Measurements from ENCODE around the gene WEE1. TPM values are rescaled to one million over a fixed set of nuclear protein-coding genes. Genes with fewer than 3 reads are reported as not detected.

WEE1 gene
- total RNA-seq, 1 experiment from 2014 or later: 54.9 TPM

- CTCF ChIA-PET: no interaction called here
- peak overlapping the region; percentile 51 for H3K27ac ChIP-seq (ENCODE audit: low read depth, low read length, poor library complexity, severe bottlenecking)
- H3K4me3 ChIP-seq (ENCODE audit: low read depth, low read length, poor library complexity, severe bottlenecking): peak overlapping the region; percentile 74
- H3K9me3 ChIP-seq (ENCODE audit: low read depth, low read length, poor library complexity, severe bottlenecking): no peaks in the 10 kb centered on the region
- DNase-seq (ENCODE audit: low spot score): no peak
- peaks cover 11% of the 10 kb centered on the region for H3K4me1 ChIP-seq (ENCODE audit: insufficient read depth, low read length, poor library complexity, severe bottlenecking)
- H3K27me3 ChIP-seq (replicated peaks; ENCODE audit: insufficient read depth, low read depth, low read length, poor library complexity): no peaks in the 10 kb centered on the region
- intact Hi-C loops (cut with micrococcal nuclease; ENCODE audit: unreplicated experiment): no loop called here
- no peak for TF ChIP-seq EZH2 (IDR thresholded peaks at IDR 0.05; ENCODE audit: borderline replicate concordance, low read depth, low read length, poor library complexity, severe bottlenecking)
- TF ChIP-seq, protein P1, sequence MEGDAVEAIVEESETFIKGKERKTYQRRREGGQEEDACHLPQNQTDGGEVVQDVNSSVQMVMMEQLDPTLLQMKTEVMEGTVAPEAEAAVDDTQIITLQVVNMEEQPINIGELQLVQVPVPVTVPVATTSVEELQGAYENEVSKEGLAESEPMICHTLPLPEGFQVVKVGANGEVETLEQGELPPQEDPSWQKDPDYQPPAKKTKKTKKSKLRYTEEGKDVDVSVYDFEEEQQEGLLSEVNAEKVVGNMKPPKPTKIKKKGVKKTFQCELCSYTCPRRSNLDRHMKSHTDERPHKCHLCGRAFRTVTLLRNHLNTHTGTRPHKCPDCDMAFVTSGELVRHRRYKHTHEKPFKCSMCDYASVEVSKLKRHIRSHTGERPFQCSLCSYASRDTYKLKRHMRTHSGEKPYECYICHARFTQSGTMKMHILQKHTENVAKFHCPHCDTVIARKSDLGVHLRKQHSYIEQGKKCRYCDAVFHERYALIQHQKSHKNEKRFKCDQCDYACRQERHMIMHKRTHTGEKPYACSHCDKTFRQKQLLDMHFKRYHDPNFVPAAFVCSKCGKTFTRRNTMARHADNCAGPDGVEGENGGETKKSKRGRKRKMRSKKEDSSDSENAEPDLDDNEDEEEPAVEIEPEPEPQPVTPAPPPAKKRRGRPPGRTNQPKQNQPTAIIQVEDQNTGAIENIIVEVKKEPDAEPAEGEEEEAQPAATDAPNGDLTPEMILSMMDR (conservative IDR thresholded peaks at IDR 0.05; ENCODE audit: low read depth, low read length): no peak
- BruUV-seq (replicated peaks): no TSS peak
- POLR2A ChIA-PET (ENCODE audit: low non-redundant PET): no interaction called here
- H3K36me3 ChIP-seq (ENCODE audit: insufficient read depth, low read length, poor library complexity, severe bottlenecking): peaks cover 64% of the 10 kb centered on the region
These were observed 4.1 kb downstream of the WEE1 start for GRCh38 chr11:9577556-9577955.

DNA sequence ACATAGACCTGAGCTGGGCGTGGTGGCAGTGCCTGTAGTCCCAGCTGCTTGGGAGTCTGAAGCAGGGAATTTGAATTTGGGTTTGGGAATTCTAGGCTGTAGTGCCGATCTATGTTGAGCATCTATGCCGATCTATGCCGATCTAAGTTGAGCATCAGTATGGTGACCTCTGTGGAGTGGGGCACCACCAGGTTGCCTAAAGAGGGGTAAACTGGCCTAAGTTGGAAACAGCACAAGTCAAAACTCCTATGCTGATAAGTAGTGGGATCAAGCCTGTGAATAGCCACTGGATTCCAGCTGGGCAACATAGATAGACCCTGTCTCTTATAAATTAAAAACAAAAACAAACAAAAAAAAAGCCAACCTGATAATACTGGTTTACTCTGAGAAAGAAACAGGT is 7.4 kb downstream of the WEE1 start:
- Histone ChIP-seq H3K27me3 (replicated peaks; ENCODE audit: insufficient read depth, low read depth, low read length, poor library complexity) (no peaks in the 10 kb centered on the region), H3K4me1 (ENCODE audit: insufficient read depth, low read length, poor library complexity, severe bottlenecking) (peaks cover 11% of the 10 kb centered on the region), H3K9me3 (ENCODE audit: low read depth, low read length, poor library complexity, severe bottlenecking) (no peaks in the 10 kb centered on the region), H3K36me3 (ENCODE audit: insufficient read depth, low read length, poor library complexity, severe bottlenecking) (peaks cover 92% of the 10 kb centered on the region), H3K27ac (ENCODE audit: low read depth, low read length, poor library complexity, severe bottlenecking) (no peak overlapping the region), H3K4me3 (ENCODE audit: low read depth, low read length, poor library complexity, severe bottlenecking) (no peak overlapping the region)
- ChIA-PET CTCF (no interaction called here), POLR2A (ENCODE audit: low non-redundant PET) (no interaction called here)
- BruUV-seq (replicated peaks): no TSS peak
- TF ChIP-seq EZH2 (IDR thresholded peaks at IDR 0.05; ENCODE audit: borderline replicate concordance, low read depth, low read length, poor library complexity, severe bottlenecking): no peak
- TF ChIP-seq, protein P1 (conservative IDR thresholded peaks at IDR 0.05; ENCODE audit: low read depth, low read length): no peak
- intact Hi-C loops (cut with micrococcal nuclease; ENCODE audit: unreplicated experiment): no loop called here
- DNase-seq (ENCODE audit: low spot score): no peak

- CTCF ChIA-PET: no interaction called here
- Histone ChIP-seq H3K27me3 (replicated peaks; ENCODE audit: insufficient read depth, low read depth, low read length, poor library complexity) (no peaks in the 10 kb centered on the region), H3K9me3 (ENCODE audit: low read depth, low read length, poor library complexity, severe bottlenecking) (no peaks in the 10 kb centered on the region), H3K27ac (ENCODE audit: low read depth, low read length, poor library complexity, severe bottlenecking) (no peak overlapping the region), H3K4me1 (ENCODE audit: insufficient read depth, low read length, poor library complexity, severe bottlenecking) (peaks cover 11% of the 10 kb centered on the region), H3K4me3 (ENCODE audit: low read depth, low read length, poor library complexity, severe bottlenecking) (no peak overlapping the region), H3K36me3 (ENCODE audit: insufficient read depth, low read length, poor library complexity, severe bottlenecking) (peaks cover 92% of the 10 kb centered on the region)
- no peak for DNase-seq (ENCODE audit: low spot score)
- BruUV-seq (replicated peaks): no TSS peak
- POLR2A ChIA-PET (ENCODE audit: low non-redundant PET): no interaction called here
- intact Hi-C loops (cut with micrococcal nuclease; ENCODE audit: unreplicated experiment): no loop called here
- TF ChIP-seq EZH2 (IDR thresholded peaks at IDR 0.05; ENCODE audit: borderline replicate concordance, low read depth, low read length, poor library complexity, severe bottlenecking): no peak
These were observed 8.2 kb downstream of the WEE1 start for GRCh38 chr11:9581556-9582161.

- Histone ChIP-seq H3K36me3 (ENCODE audit: insufficient read depth, low read length, poor library complexity, severe bottlenecking) (peaks cover 46% of the 10 kb centered on the region), H3K27ac (ENCODE audit: low read depth, low read length, poor library complexity, severe bottlenecking) (no peak overlapping the region), H3K4me3 (ENCODE audit: low read depth, low read length, poor library complexity, severe bottlenecking) (no peak overlapping the region), H3K27me3 (replicated peaks; ENCODE audit: insufficient read depth, low read depth, low read length, poor library complexity) (no peaks in the 10 kb centered on the region), H3K9me3 (ENCODE audit: low read depth, low read length, poor library complexity, severe bottlenecking) (no peaks in the 10 kb centered on the region), H3K4me1 (ENCODE audit: insufficient read depth, low read length, poor library complexity, severe bottlenecking) (no peaks in the 10 kb centered on the region)
- intact Hi-C loops (cut with micrococcal nuclease; ENCODE audit: unreplicated experiment): no loop called here
- no TSS peak for BruUV-seq (replicated peaks)
- no peak for DNase-seq (ENCODE audit: low spot score)
- ChIA-PET CTCF (no interaction called here), POLR2A (ENCODE audit: low non-redundant PET) (no interaction called here)
- TF ChIP-seq, protein P1 (conservative IDR thresholded peaks at IDR 0.05; ENCODE audit: low read depth, low read length): no peak
- TF ChIP-seq EZH2 (IDR thresholded peaks at IDR 0.05; ENCODE audit: borderline replicate concordance, low read depth, low read length, poor library complexity, severe bottlenecking): no peak
These were observed 17.2 kb downstream of the WEE1 start for GRCh38 chr11:9590717-9591116.
